ENCODE results near the gene ANK2. TPM values are rescaled to one million over a fixed set of nuclear protein-coding genes. Genes with fewer than 3 reads are reported as not detected.
"Not testable (repeated sequence)": the region's sequence is repeated elsewhere in the genome, so short reads cannot be mapped to it uniquely, and the experiment has no call there.

ANK2 gene
- total RNA-seq, 1 donor, result 0.94 TPM

- no peaks in the 10 kb centered on the region for H3K9me3 ChIP-seq (ENCODE audit: low read depth, low read length)
- H3K27me3 ChIP-seq (ENCODE audit: insufficient read depth, low read length), result no peaks in the 10 kb centered on the region
- no peak overlapping the region for H3K4me3 ChIP-seq (ENCODE audit: low read length)
- no peaks in the 10 kb centered on the region for H3K4me1 ChIP-seq (ENCODE audit: insufficient read depth, low read length)
Measured at GRCh38 chr4:113212613-113213012, 163.2 kb downstream of the ANK2 start.

GRCh38 chr4:113221990-113222389 lies 172.5 kb downstream of the ANK2 start:
- Histone ChIP-seq H3K9me3 (ENCODE audit: low read depth, low read length) (no peaks in the 10 kb centered on the region), H3K27me3 (ENCODE audit: insufficient read depth, low read length) (no peaks in the 10 kb centered on the region), H3K4me3 (ENCODE audit: low read length) (no peak overlapping the region), H3K4me1 (ENCODE audit: insufficient read depth, low read length) (no peaks in the 10 kb centered on the region)

- no peaks in the 10 kb centered on the region for H3K9me3 ChIP-seq (ENCODE audit: low read depth, low read length)
Measured at GRCh38 chr4:113222471-113222870, 173.0 kb downstream of the ANK2 start.

GRCh38 chr4:113223001-113223400 lies 173.5 kb downstream of the ANK2 start:
- no peak overlapping the region for H3K4me3 ChIP-seq (ENCODE audit: low read length)
- no peaks in the 10 kb centered on the region for H3K9me3 ChIP-seq (ENCODE audit: low read depth, low read length)
- H3K27me3 ChIP-seq (ENCODE audit: insufficient read depth, low read length), result no peaks in the 10 kb centered on the region
- no peaks in the 10 kb centered on the region for H3K4me1 ChIP-seq (ENCODE audit: insufficient read depth, low read length)

More at GRCh38 chr4:113222471-113222870, 173.0 kb downstream of the ANK2 start:
- no peaks in the 10 kb centered on the region for H3K27me3 ChIP-seq (ENCODE audit: insufficient read depth, low read length)
- H3K4me1 ChIP-seq (ENCODE audit: insufficient read depth, low read length), result no peaks in the 10 kb centered on the region
- no peak overlapping the region for H3K4me3 ChIP-seq (ENCODE audit: low read length)

GRCh38 chr4:113232194-113232593 lies 182.7 kb downstream of the ANK2 start:
- no peaks in the 10 kb centered on the region for H3K27me3 ChIP-seq (ENCODE audit: insufficient read depth, low read length)
- no peaks in the 10 kb centered on the region for H3K4me1 ChIP-seq (ENCODE audit: insufficient read depth, low read length)
- H3K9me3 ChIP-seq (ENCODE audit: low read depth, low read length), result no peaks in the 10 kb centered on the region
- H3K4me3 ChIP-seq (ENCODE audit: low read length), result no peak overlapping the region

- H3K27me3 ChIP-seq (ENCODE audit: insufficient read depth, low read length), result no peaks in the 10 kb centered on the region
- H3K9me3 ChIP-seq (ENCODE audit: low read depth, low read length), result no peaks in the 10 kb centered on the region
- no peak overlapping the region for H3K4me3 ChIP-seq (ENCODE audit: low read length)
- H3K4me1 ChIP-seq (ENCODE audit: insufficient read depth, low read length), result no peaks in the 10 kb centered on the region
Measured at GRCh38 chr4:113236916-113237315, 187.5 kb downstream of the ANK2 start.

GRCh38 chr4:113243312-113243711 lies 193.9 kb downstream of the ANK2 start:
- Histone ChIP-seq H3K27me3 (ENCODE audit: insufficient read depth, low read length) (no peaks in the 10 kb centered on the region), H3K4me1 (ENCODE audit: insufficient read depth, low read length) (no peaks in the 10 kb centered on the region), H3K4me3 (ENCODE audit: low read length) (no peak overlapping the region), H3K9me3 (ENCODE audit: low read depth, low read length) (no peaks in the 10 kb centered on the region)

- not testable (repeated sequence) for H3K4me3 ChIP-seq (ENCODE audit: low read length); H3K9me3 ChIP-seq (ENCODE audit: low read depth, low read length)
Measured at GRCh38 chr4:113244747-113245146, 195.3 kb downstream of the ANK2 start.

GRCh38 chr4:113248320-113248719 lies 198.9 kb downstream of the ANK2 start:
- Histone ChIP-seq H3K9me3 (ENCODE audit: low read depth, low read length) (no peaks in the 10 kb centered on the region), H3K4me1 (ENCODE audit: insufficient read depth, low read length) (no peaks in the 10 kb centered on the region), H3K4me3 (ENCODE audit: low read length) (no peak overlapping the region), H3K27me3 (ENCODE audit: insufficient read depth, low read length) (no peaks in the 10 kb centered on the region)

More at GRCh38 chr4:113244747-113245146, 195.3 kb downstream of the ANK2 start:
- H3K27me3 ChIP-seq (ENCODE audit: insufficient read depth, low read length); H3K4me1 ChIP-seq (ENCODE audit: insufficient read depth, low read length): not testable (repeated sequence)

GRCh38 chr4:113255628-113256027 lies 206.2 kb downstream of the ANK2 start:
- Histone ChIP-seq H3K9me3 (ENCODE audit: low read depth, low read length) (no peaks in the 10 kb centered on the region), H3K27me3 (ENCODE audit: insufficient read depth, low read length) (no peaks in the 10 kb centered on the region), H3K4me3 (ENCODE audit: low read length) (no peak overlapping the region), H3K4me1 (ENCODE audit: insufficient read depth, low read length) (no peaks in the 10 kb centered on the region)

- H3K9me3 ChIP-seq (ENCODE audit: low read depth, low read length), result no peaks in the 10 kb centered on the region
- no peak overlapping the region for H3K4me3 ChIP-seq (ENCODE audit: low read length)
- no peaks in the 10 kb centered on the region for H3K27me3 ChIP-seq (ENCODE audit: insufficient read depth, low read length)
- H3K4me1 ChIP-seq (ENCODE audit: insufficient read depth, low read length), result no peaks in the 10 kb centered on the region
Measured at GRCh38 chr4:113256946-113257345, 207.5 kb downstream of the ANK2 start.

GRCh38 chr4:113260688-113261087 lies 211.2 kb downstream of the ANK2 start:
- Histone ChIP-seq H3K4me3 (ENCODE audit: low read length) (no peak overlapping the region), H3K9me3 (ENCODE audit: low read depth, low read length) (no peaks in the 10 kb centered on the region), H3K4me1 (ENCODE audit: insufficient read depth, low read length) (no peaks in the 10 kb centered on the region), H3K27me3 (ENCODE audit: insufficient read depth, low read length) (no peaks in the 10 kb centered on the region)

- Histone ChIP-seq H3K4me1 (ENCODE audit: insufficient read depth, low read length) (no peaks in the 10 kb centered on the region), H3K9me3 (ENCODE audit: low read depth, low read length) (no peaks in the 10 kb centered on the region), H3K27me3 (ENCODE audit: insufficient read depth, low read length) (no peaks in the 10 kb centered on the region), H3K4me3 (ENCODE audit: low read length) (no peak overlapping the region)
Measured at GRCh38 chr4:113263274-113263673, 213.8 kb downstream of the ANK2 start.

- Histone ChIP-seq H3K27me3 (ENCODE audit: insufficient read depth, low read length) (no peaks in the 10 kb centered on the region), H3K4me1 (ENCODE audit: insufficient read depth, low read length) (no peaks in the 10 kb centered on the region), H3K9me3 (ENCODE audit: low read depth, low read length) (no peaks in the 10 kb centered on the region), H3K4me3 (ENCODE audit: low read length) (no peak overlapping the region)
Measured at GRCh38 chr4:113270520-113271319, 221.3 kb downstream of the ANK2 start.

GRCh38 chr4:113272523-113272922 lies 223.1 kb downstream of the ANK2 start:
- no peak overlapping the region for H3K4me3 ChIP-seq (ENCODE audit: low read length)
- no peaks in the 10 kb centered on the region for H3K9me3 ChIP-seq (ENCODE audit: low read depth, low read length)
- no peaks in the 10 kb centered on the region for H3K27me3 ChIP-seq (ENCODE audit: insufficient read depth, low read length)
- no peaks in the 10 kb centered on the region for H3K4me1 ChIP-seq (ENCODE audit: insufficient read depth, low read length)

- Histone ChIP-seq H3K27me3 (ENCODE audit: insufficient read depth, low read length) (no peaks in the 10 kb centered on the region), H3K4me1 (ENCODE audit: insufficient read depth, low read length) (no peaks in the 10 kb centered on the region), H3K4me3 (ENCODE audit: low read length) (no peak overlapping the region), H3K9me3 (ENCODE audit: low read depth, low read length) (no peaks in the 10 kb centered on the region)
Measured at GRCh38 chr4:113273721-113274220, 224.3 kb downstream of the ANK2 start.

All from mononuclear cell (primary cell).